GM19023 (cell line): ENCODE results near the gene BMP5.

Source experiments
- ATAC-seq: cut with Tn5 transposase; IDR thresholded peaks from one replicate; pipeline ENCODE4 v1.9.1; 2021; ENCODE audit warnings: mild to moderate bottlenecking, moderate library complexity; ENCODE audit not compliant: unreplicated experiment

Gene BMP5

DNA sequence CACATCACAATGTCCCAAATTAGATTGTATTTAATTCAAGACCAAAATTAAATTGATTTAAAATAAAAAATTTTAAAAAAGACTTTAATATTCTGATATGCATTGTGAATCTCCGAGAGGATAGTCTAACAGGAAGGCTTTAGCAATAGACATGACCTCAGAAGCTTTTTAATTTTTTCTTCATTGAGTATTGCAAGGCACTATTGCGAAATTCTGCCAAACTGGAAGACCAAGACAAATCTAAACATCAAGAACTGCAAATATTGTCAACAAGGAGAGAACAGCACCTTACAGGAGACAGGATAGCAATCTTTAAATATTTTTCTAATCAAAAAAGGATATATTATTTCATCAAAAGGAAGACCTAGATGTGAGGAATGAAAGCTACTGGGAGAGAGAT lies 56.9 kb downstream of the BMP5 start:
- ATAC-seq = no peak

DNA sequence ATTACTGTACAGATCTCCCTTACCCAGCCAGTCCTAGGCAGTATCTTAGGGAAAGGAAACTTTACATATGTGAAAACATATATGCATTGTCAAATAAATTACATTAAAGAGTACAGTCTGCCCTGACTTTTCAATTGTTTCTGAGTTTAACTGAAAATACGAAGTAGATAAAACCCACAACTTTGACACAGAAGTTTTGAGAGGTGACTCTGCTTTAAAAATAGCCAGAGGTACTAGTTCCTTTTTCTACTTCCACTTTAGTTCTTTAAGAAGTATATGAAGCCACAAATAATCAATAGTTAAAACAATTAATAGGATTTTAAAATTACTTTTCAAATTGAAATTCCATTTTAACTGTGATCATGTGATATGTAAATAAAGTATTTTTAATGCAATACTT lies 62.9 kb downstream of the BMP5 start:
- ATAC-seq = no peak

DNA sequence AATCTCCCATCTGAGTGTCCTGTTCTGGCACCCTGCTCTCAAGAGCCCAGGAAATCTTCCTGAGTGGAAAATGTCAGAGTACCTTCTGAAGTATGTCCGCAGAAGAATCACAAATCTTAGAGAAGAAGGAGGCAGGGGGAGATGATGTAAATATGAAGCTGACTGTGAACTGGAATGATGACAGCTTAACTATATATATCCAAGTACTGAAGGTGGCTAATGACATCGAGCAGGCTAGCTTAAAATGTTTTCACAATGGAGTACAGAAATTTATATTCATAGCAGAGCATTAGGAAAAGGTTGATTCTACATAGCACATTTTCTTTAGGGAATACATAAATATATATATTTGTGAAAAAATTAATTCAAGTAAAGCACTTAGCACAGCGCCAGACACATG lies 64.3 kb downstream of the BMP5 start:
- no peak for ATAC-seq

DNA sequence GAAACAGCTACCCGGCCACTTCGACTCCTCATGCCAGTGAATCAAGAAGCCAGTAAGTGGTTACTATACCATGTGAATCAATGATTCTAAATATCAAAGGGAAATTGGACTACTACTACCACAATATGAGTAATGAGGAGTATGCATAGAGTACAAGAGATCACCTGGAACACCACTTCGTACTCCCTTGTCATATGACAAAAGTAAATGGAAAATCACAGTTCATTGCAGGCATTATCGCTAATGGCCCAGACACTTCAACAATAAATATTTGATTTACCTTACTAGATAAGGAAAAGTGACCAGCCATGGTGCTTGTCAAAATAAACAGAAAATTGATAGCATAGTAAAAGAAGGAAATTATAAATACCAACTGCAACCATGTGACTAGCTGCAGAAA lies 73.1 kb downstream of the BMP5 start:
- no peak for ATAC-seq

DNA sequence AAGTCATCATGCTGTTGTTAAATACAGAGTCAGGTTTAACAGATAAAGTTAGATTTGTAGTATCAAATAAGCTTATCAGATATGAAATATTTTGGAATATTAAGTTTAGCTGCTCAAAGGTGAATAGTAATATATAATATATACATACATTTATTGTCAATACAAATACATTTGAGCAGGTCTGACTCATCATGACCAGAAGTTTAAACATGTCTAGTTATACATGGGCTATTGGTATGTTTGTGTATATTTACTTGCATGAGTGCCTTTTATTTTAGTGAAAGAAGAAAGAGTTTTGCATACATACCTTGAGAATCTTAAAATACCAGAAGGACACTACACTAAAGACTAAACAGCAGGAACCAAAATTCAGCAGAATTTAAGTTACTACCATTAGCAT lies 76.8 kb downstream of the BMP5 start:
- ATAC-seq = no peak

DNA sequence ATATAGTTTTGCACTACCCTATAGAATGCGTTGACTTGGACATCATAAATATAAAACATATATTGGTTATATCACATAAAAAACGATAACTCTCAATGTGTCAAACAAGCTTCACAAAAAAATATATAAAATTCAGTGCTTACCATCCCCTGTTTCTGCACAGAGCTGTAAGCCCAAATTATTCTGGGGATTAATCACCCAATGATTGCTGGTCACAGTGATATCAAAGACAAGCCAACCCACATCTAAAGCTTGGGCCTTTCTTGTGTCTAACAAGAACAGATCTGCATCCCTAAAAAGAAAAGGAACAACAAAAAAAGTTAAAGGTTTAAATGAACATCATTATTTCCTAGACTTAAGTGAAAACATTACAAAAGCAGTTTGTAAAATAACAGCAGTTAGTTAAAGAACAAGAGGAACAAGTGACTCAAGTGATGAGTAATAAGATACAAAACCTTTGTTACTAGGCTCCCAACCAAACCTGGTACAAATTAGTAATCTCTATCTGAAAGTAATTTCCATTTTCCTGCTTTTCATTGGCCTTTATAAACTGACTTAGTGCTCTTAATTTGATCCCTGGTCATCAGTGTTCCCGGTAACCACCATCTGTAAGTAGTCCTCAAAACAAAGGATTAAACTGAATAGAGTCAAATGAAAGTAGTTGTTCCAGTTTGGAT lies 81.1 kb downstream of the BMP5 start:
- ATAC-seq = no peak

DNA sequence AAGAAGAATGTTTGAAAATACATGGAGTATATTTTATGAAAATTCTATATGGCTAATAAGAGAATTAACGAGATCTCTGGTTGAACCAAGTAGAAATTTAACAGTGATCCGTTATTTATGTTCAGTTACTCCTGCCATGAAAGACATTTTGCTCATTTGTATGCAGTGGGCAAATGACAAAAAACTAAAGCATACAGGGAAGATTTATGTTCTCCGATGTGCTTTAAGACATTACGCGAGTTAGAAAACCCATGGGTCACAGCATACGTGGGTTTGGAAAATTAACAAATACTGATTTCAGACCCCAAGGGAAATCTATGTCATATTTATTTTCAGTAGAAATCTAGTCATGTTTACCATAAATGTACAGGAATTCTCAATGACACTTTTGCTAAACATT lies 90.1 kb downstream of the BMP5 start:
- no peak for ATAC-seq

DNA sequence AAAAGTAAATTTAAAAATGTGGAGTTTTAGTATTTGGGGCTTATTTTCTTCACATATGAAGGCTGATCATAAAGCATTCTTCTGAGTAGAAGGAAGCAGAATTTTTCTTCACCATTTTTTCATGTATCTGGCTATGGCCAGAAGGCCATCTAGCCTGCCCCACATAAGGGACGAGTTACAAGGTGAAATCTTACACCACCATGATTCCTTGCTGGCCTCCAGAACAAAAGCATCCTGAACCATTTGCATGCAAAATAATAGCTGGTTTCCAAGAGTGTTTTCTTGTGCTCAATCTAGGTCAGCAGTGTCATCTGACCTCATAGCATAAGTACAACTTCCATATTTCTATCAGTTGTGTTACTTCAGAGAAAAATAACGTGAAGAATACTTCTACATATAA lies 93.1 kb downstream of the BMP5 start:
- ATAC-seq = no peak

DNA sequence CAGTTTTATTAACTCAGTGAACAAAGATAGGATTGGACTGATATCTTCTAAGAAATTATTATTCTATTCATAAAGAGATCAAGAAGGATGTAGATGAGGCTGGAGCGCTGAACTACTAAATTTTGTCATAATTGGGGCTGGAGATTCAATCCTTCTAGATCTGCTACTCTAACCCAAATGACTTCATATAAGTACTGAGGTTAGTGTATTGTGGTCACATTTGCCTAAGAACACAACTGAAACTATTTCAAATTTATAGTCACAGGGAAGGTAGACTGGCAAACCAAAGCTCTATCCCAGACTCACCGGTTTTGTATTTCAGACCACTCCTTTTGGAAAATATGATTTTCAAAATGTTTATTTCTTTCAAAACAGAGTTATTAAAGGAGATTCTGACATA lies 96.7 kb downstream of the BMP5 start:
- no peak for ATAC-seq

DNA sequence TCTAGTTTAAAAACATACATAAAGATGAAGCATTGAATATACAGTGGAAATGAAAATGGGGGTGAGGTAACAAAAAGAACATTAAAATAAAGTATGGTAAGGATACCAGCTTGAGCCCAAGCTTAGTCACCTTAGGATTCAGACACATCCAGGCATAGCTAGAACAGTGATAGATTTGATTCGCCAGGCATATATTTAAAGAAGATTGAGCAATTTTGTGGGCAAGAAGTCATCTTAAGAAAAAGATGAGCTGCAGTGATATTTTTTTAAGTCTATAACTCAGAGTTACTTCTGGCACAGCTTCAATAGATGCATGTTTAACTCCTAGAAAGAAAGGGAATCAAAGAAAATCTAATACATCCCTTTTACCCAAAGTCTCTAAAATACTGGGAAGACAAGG lies 97.9 kb downstream of the BMP5 start:
- ATAC-seq = no peak

DNA sequence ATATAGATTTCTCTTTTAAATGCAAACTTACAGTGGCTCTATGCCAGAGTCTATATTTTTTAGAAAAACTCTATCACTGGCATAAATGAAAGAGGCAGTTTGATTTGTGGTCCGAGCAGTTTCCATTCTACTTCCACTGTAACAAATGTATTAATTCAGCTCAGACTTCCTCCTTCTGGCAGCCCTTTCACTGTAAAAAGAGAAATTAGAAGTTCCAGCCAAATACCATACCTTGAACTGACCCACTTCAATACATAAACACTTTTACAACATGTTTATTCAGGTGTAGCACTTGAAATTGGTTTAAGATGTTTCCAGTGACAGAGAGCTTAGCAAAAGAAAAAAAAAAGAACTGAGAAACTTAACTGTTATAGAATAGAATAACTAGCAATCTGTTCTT lies 99.3 kb downstream of the BMP5 start:
- no peak for ATAC-seq

DNA sequence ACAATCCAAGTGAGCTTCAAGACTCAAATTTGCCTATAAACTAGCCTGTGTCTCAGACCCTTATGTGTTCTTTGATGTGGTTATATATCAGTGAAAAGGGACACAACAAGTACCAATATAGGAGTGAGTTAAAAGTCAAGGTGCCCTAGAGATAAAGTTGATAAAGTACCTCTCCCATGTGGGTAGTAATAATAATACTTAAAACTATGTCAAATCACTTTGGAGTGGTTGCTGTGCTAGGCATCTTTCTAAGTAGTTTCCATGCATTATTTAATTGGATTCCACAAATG lies 100.4 kb downstream of the BMP5 start:
- no peak for ATAC-seq

DNA sequence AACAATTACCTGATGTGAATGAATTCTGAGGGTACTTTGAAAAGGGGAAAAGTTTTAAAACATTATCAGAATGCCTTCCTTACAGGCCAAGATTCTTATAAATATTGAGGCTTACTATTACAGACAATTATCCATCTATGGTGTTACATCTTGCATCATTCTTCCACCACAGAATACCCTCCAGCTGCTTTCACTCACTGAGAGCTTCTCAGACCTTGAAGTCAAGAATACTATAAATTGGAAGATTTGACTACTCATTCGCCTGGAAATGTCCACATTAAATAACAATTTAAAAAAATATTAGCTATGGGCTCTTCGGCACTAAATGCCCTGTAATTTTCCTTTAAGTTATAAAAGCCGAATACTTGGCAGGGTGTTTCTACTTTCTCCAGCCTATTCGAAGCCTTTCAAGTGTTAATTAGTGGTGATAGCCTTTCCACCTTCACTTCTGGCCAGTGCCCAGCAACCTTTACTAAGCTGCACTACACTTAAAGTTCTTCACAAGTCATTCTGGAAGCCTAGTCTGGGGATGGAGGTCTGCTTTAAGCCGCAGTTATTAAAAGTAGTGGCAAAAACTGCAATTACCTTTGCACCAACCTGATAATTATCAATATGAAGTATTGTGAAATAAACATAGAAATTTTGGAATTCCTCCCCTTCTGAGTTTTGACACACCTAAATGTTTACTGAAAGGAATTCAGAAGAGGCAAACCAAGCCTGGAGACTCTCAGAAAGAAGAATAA lies 100.9 kb downstream of the BMP5 start:
- no peak for ATAC-seq

DNA sequence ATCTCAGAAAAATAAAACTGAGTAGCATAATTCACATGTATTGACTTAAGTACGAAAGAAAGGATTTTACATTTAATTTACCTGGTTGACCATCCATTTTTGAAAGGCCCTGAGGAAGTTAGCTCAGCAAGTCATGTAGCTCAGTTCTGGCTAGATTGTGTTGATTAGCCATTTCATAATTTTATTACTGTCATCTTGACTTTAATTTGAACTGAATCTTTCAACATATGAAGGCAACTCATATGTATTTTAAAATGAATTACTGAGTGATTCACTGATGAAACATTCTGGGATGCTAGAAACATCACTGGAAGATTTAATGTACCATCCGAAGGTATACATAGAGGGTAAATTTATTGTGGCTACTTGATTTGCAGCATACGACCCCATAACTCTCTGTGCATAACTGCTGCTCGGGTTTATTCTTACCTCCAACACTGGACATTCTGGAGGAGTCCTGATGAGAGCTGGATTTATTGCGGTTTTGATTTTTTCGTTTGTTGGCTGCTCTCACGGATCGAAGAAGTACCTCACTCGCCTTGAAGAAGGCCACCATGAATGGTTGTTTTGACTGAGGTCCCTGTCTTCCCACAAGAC lies 101.7 kb downstream of the BMP5 start:
- ATAC-seq = no peak

DNA sequence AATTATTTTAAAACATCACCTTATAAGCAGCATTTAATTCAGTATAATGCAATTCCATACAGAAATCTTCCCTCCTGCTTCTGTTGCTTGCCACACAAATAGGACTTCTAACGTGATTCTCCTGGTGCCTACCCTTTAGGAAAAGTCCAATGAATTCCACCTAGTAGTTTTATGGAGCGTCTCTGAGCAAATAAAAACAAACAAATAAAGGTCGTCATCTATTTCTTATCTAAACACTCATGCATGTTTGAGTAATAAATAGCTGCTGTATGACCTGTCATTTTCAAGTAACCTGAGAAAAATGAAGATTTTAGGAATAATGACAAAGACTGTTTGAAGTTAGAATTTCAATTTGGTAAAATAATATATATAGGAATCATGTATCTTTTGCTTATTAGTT lies 102.7 kb downstream of the BMP5 start:
- ATAC-seq = no peak

DNA sequence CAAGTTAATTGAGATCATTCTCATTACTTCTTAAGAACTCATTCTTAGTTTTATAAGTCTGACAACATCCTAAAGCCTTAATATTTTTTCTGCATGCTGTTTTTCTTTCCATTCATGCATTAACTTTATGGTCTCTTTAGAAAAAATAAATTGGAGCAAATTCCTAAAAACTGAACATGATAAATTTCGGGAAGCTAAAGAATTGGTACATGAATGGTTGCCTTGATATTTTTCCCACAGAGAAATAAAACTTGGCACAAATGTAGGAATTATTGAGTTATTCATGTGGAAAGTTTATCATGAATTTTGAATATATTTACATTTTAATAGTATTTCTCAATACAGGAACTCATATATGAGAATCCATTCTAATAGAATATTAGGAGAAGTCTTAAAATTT lies 115.9 kb downstream of the BMP5 start:
- no peak for ATAC-seq

DNA sequence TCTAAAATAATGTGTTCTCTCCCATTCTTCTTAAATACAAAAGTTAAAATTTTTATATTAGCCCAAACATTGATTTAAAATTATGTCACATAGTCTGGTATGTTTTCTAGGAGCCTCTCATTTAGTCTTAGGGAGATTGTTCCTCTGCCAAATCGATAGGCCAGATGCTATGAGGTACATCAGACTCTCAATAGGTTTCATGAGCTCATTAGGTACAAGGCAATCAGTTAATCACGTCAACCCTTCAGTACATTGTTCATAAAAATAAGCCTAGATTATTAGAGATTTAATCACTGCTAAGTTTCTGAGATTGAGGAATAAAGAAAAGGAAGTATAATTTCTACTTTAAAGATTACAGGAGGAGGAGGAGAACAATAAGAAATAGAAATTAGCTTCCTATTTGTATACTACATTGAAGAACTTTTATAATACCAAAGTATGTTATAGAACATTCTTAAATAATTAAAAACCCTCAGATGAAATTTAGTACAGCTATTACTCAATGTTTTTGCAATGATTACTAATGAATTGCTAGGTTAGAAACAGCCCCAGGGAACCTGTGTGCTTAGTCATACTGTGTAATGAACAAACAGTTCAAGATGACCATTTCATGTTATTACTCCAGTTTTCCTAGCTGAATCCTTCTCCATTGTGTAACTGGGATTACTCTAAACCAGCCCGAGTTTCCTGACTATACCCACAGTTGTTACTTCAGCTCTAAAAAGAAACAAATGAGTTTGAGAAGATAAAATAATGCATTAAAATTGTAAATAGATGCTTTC lies 117.0 kb downstream of the BMP5 start:
- ATAC-seq = no peak

DNA sequence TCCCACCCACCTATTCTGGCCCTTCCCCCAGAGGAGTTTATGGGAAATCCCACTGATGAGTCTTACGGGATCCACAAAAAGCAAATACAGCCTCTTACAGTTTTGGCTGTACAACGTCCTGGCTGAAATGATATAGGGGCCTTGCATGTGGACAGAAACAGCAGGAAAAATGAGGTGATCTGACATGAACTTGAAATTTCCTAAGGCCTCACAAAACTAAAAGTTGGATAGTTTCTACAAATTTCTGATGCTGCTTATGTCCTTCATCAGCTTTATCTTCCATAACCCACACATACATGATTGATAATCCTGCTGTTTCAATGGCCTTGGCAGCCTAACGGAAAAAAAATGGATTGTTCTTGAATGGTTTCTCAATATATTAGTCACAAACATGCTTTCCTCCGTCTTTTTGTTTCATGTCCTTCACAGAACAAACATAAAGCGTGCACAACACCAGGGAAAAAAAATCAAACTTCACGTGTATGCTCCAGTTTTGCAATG lies 118.8 kb downstream of the BMP5 start:
- no peak for ATAC-seq

DNA sequence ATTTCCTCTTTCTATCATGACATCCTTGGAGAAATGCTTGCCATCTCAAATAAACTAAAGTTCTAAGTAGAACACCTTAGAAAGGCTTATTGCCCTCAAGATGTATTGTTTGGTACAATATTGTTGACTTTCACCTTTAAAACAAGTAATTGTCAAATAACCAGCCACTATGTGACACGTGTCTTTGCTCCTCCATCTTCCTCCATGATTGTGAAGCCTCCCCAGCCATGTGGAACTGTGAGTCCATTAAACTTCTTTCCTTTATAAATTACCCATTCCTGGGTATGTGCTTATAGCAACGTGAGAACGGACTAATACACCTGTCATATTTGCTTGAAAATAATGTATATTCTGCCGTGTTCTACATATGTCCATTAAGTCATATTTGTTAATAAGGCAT lies 126.5 kb downstream of the BMP5 start:
- no peak for ATAC-seq

DNA sequence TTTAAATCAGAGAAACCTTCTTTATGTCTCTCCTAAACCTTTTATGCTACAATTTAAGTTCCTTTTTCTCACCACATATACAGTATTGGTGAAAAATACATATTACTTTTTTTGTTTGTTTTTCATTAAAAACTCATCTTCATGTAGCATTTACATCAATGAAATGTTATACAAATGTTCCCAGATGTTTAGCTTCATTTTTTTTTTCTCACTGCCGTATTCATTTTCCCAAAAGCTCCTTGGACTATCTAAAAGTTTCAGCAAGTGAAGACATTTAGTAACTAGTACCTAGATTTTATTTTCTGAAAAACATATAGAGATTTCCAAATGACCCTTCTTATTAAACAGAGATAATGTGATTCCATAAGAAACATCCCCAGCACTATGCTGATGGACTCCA lies 128.9 kb downstream of the BMP5 start:
- ATAC-seq = no peak

DNA sequence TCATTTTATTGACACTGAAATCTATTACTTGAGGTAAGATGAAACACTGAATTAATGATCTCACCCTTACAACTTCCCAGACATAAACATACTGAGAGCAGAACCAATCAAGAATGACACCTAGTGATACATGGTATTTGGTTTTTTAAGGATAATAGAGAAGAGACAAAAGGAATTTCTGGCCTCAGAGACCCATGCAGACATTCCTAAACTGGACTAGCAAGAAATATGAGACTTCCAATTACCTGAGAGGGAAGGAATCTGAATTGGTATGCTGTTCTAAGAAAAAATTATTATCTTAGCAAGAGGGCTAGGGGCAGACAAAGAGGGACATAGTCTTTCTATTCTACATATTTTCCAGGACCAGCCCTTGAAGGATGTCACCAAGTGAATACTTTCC lies 141.1 kb downstream of the BMP5 start:
- no peak for ATAC-seq

DNA sequence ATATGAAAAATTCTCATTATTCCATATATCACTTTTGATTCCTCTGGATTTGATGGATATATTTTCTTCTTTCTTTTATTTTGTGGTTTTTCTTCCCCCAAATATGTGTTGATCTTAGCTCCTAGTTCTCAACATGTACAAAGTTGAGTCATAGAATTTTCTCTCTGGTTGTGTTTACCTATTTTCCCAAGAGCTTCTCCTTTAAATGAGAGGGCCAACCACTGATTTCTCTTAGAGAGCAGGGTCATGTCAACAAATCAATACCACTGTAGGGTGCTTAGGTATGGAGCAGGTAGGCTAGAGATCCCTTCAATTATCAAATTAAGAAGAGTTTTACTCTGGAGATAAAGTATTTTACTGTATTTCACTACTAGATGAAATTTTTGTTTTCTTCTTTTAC lies 145.7 kb downstream of the BMP5 start:
- no peak for ATAC-seq
